GM23248 (cell line): Measurements from ENCODE around the gene QKI. TPM values are rescaled to one million over a fixed set of nuclear protein-coding genes. Genes with fewer than 3 reads are reported as not detected.
A peak's percentile ranks its signal among the peaks of the same experiment; 100 is the strongest.

ENCODE experiments used
- DNase-seq: peaks from one replicate; pipeline ENCODE4 v3.0.0-alpha.2; 2015
- H2AFZ ChIP-seq: fragments of 200-600 bp; sonication (generic); 2 replicates; pipeline ENCODE4 v1.6.1; 2016; ENCODE audit warnings: antibody characterized with exemption
- H3F3A ChIP-seq: fragments of 200-600 bp; sonication (generic); 2 replicates; pipeline ENCODE4 v1.6.1; 2016; ENCODE audit warnings: mild to moderate bottlenecking, antibody characterized with exemption, mixed run types; ENCODE audit not compliant: insufficient read depth
- H3K27ac ChIP-seq: fragments of 200-600 bp; sonication (generic); 2 replicates; pipeline ENCODE4 v1.5.1; 2016; ENCODE audit warnings: mild to moderate bottlenecking
- H3K27me3 ChIP-seq: fragments of 200-600 bp; sonication (generic); replicated peaks from 2 replicates; pipeline ENCODE4 v1.6.1; 2016; ENCODE audit warnings: mild to moderate bottlenecking; ENCODE audit not compliant: insufficient read depth
- H3K36me3 ChIP-seq: fragments of 200-600 bp; sonication (generic); 2 replicates; pipeline ENCODE4 v1.6.1; 2016; ENCODE audit warnings: low read depth, mild to moderate bottlenecking
- H3K4me1 ChIP-seq: fragments of 200-600 bp; sonication (generic); 2 replicates; pipeline ENCODE4 v1.6.1; 2016; ENCODE audit warnings: mild to moderate bottlenecking; ENCODE audit not compliant: insufficient read depth
- H3K4me2 ChIP-seq: fragments of 200-600 bp; sonication (generic); one replicate; pipeline ENCODE4 v1.6.1; 2016; ENCODE audit warnings: mild to moderate bottlenecking; ENCODE audit not compliant: unreplicated experiment
- H3K4me3 ChIP-seq: fragments of 200-600 bp; sonication (generic); 2 replicates; pipeline ENCODE4 v1.5.1; 2016; ENCODE audit warnings: mild to moderate bottlenecking
- H3K79me2 ChIP-seq: fragments of 200-600 bp; sonication (generic); 2 replicates; pipeline ENCODE4 v1.6.1; 2016; ENCODE audit warnings: mild to moderate bottlenecking; ENCODE audit not compliant: insufficient read depth
- H3K9ac ChIP-seq: fragments of 200-600 bp; sonication (generic); 2 replicates; pipeline ENCODE4 v1.6.1; 2016; ENCODE audit warnings: mild to moderate bottlenecking
- H3K9me2 ChIP-seq: fragments of 200-600 bp; sonication (generic); 2 replicates; pipeline ENCODE4 v1.6.1; 2016; ENCODE audit warnings: mixed run types, mild to moderate bottlenecking, moderate library complexity; ENCODE audit not compliant: insufficient read depth
- H3K9me3 ChIP-seq: fragments of 200-600 bp; sonication (generic); one replicate; pipeline ENCODE4 v1.6.1; 2017; ENCODE audit warnings: low read depth
- H4K20me1 ChIP-seq: fragments of 200-600 bp; sonication (generic); 2 replicates; pipeline ENCODE4 v1.6.0; 2016; ENCODE audit not compliant: insufficient read depth
- EZH2 ChIP-seq: fragments of 200-600 bp; sonication (generic); IDR thresholded peaks from 2 replicates; pipeline ENCODE4 v1.6.1; 2018; ENCODE audit warnings: antibody characterized with exemption, mild to moderate bottlenecking; ENCODE audit not compliant: insufficient read depth, poor library complexity, severe bottlenecking
- EZH2phosphoT487 ChIP-seq: fragments of 200-600 bp; sonication (generic); IDR thresholded peaks from 2 replicates; pipeline ENCODE4 v1.6.1; 2018; ENCODE audit warnings: antibody characterized with exemption, moderate library complexity, mild to moderate bottlenecking, low read depth; ENCODE audit not compliant: insufficient read depth
- WGBS, 2 experiments: methylation state at CpG; one replicate each; pipeline ENCODE4 v1.1.6; 2015 to 2017; ENCODE audit warnings: low lambda C conversion rate in 2 of 2, low coverage in 1 of 2; ENCODE audit errors: missing lambda C conversion rate in 2 of 2; 5-methylcytosine and 5-hydroxymethylcytosine counted together
- in situ Hi-C: fragments of 300-500 bp; cut with MboI; formaldehyde crosslinking; loops from 2 replicates; pipeline ENCODE4 v1.15.0; 2020
- polyA plus RNA-seq: library from polyadenylated mRNA; unstranded; fragments of >200 nt; fragmentation: Nextera tagmentation; extraction: Ambion mirVana; gene quantifications from 2 replicates; pipeline ENCODE4 v1.2.1, GENCODE V29; 2016
- total RNA-seq: library from RNA; depleted of rRNA; stranded (reverse); fragments of >200 nt; shearing (Covaris generic); gene quantifications from 2 replicates; pipeline ENCODE4 v1.2.3, GENCODE V29; 2014

QKI gene
- total and polyA plus RNA-seq, 2 experiments from 2014 or later: 13.6 to 145 TPM

GRCh38 chr6:163489584-163489983 lies 75.1 kb downstream of the QKI start:
- Histone ChIP-seq H3K9me2 (no peaks in the 10 kb centered on the region), H4K20me1 (peaks cover 9% of the 10 kb centered on the region; the same call in 1 of the 2 replicates), H3K4me3 (no peak overlapping the region), H3K4me1 (0 out of 2 replicates have a peak, but pooled peaks cover 6% of the 10 kb centered on the region), H3F3A (peaks cover 6% of the 10 kb centered on the region; the same call in 1 of the 2 replicates), H3K79me2 (peaks cover 100% of the 10 kb centered on the region), H3K27me3 (no peaks in the 10 kb centered on the region), H3K27ac (no peak overlapping the region), H3K9ac (no peak overlapping the region), H2AFZ (no peak overlapping the region), H3K36me3 (no peaks in the 10 kb centered on the region), H3K4me2 (no peak overlapping the region), H3K9me3 (no peaks in the 10 kb centered on the region)
- in situ Hi-C loops: no loop called here
- TF ChIP-seq EZH2 (no peak), EZH2phosphoT487 (no peak)
- 90 to 100% methylated on average over 1 of the region's 1 CpG for WGBS, 2 experiments
- DNase-seq: peak; percentile 23

- WGBS, 2 experiments: 80 to 90% methylated on average over 4 of the region's 4 CpGs
- Histone ChIP-seq H3K4me1 (0 out of 2 replicates have a peak, but pooled peaks cover 6% of the 10 kb centered on the region), H3K27ac (no peak overlapping the region), H3K4me2 (no peak overlapping the region), H3K9me2 (no peaks in the 10 kb centered on the region), H2AFZ (no peak overlapping the region), H3F3A (no peaks in the 10 kb centered on the region; the same call in 1 of the 2 replicates), H3K4me3 (no peak overlapping the region), H3K36me3 (no peaks in the 10 kb centered on the region), H3K79me2 (peaks cover 100% of the 10 kb centered on the region), H3K9ac (no peak overlapping the region), H4K20me1 (peaks cover 14% of the 10 kb centered on the region; the same call in 1 of the 2 replicates), H3K9me3 (no peaks in the 10 kb centered on the region), H3K27me3 (no peaks in the 10 kb centered on the region)
- peak; percentile 22 for DNase-seq
- TF ChIP-seq EZH2: no peak
- no peak for TF ChIP-seq EZH2phosphoT487
- in situ Hi-C loops: no loop called here
Measured at GRCh38 chr6:163490826-163491577, 76.5 kb downstream of the QKI start.

GRCh38 chr6:163491737-163492300 lies 77.3 kb downstream of the QKI start:
- peaks cover 15% of the 10 kb centered on the region; the same call in 1 of the 2 replicates for H4K20me1 ChIP-seq
- no peak overlapping the region for H3K4me3 ChIP-seq
- H3K27me3 ChIP-seq: no peaks in the 10 kb centered on the region
- H3K36me3 ChIP-seq: no peaks in the 10 kb centered on the region
- H3K9me3 ChIP-seq: no peaks in the 10 kb centered on the region
- 95 to 96% methylated on average over 4 of the region's 4 CpGs for WGBS, 2 experiments
- DNase-seq: no peak
- H3K9ac ChIP-seq: no peak overlapping the region
- in situ Hi-C loops: no loop called here
- TF ChIP-seq EZH2: no peak
- no peak for TF ChIP-seq EZH2phosphoT487
- H3K4me1 ChIP-seq: 0 out of 2 replicates have a peak, but pooled peaks cover 6% of the 10 kb centered on the region
- H3K79me2 ChIP-seq: peaks cover 100% of the 10 kb centered on the region
- no peaks in the 10 kb centered on the region; the same call in 1 of the 2 replicates for H3F3A ChIP-seq
- H3K4me2 ChIP-seq: no peak overlapping the region
- H2AFZ ChIP-seq: no peak overlapping the region
- H3K9me2 ChIP-seq: no peaks in the 10 kb centered on the region
- H3K27ac ChIP-seq: no peak overlapping the region

- Histone ChIP-seq H3K9ac (no peak overlapping the region), H3K4me3 (no peak overlapping the region), H3K4me1 (0 out of 2 replicates have a peak, but pooled peaks cover 6% of the 10 kb centered on the region), H3K79me2 (peaks cover 100% of the 10 kb centered on the region), H3K36me3 (no peaks in the 10 kb centered on the region), H3K9me2 (no peaks in the 10 kb centered on the region), H2AFZ (no peak overlapping the region), H4K20me1 (0 out of 2 replicates have a peak, but pooled peaks cover 11% of the 10 kb centered on the region), H3K27ac (no peak overlapping the region), H3K9me3 (no peaks in the 10 kb centered on the region), H3F3A (no peaks in the 10 kb centered on the region; the same call in 1 of the 2 replicates), H3K4me2 (no peak overlapping the region), H3K27me3 (no peaks in the 10 kb centered on the region)
- WGBS, 2 experiments: 66 to 75% methylated on average over 6 of the region's 6 CpGs
- TF ChIP-seq EZH2 (no peak), EZH2phosphoT487 (no peak)
- in situ Hi-C loops: no loop called here
- DNase-seq: peak; percentile 45
Measured at GRCh38 chr6:163494279-163494727, 79.8 kb downstream of the QKI start.
